SU-DHL-6 (cell line): ENCODE results near the gene SPSB3.

Source experiments
- H2AFZ ChIP-seq: fragments of 200-600 bp; sonication (generic); 2 replicates; pipeline ENCODE4 v1.6.1; 2014; ENCODE audit warnings: low read depth, mild to moderate bottlenecking, moderate library complexity, mixed read lengths, antibody characterized with exemption, low read length; ENCODE audit not compliant: severe bottlenecking
- H3F3A ChIP-seq: fragments of 200-600 bp; shearing (Covaris generic); 2 replicates; pipeline ENCODE4 v1.6.0; 2016; ENCODE audit warnings: antibody characterized with exemption, mild to moderate bottlenecking; ENCODE audit not compliant: insufficient read depth
- H3K27ac ChIP-seq: fragments of 200-600 bp; sonication (generic); 2 replicates; pipeline ENCODE4 v1.5.1; 2016; ENCODE audit warnings: low read depth, mild to moderate bottlenecking, low read length, moderate library complexity, mixed read lengths
- H3K27me3 ChIP-seq: fragments of 200-600 bp; sonication (generic), shearing (Covaris generic); 2 replicates; pipeline ENCODE4 v1.6.0; 2014; ENCODE audit warnings: mild to moderate bottlenecking, low read length
- H3K36me3 ChIP-seq: fragments of 200-600 bp; sonication (generic); 2 replicates; pipeline ENCODE4 v1.6.1; 2014; ENCODE audit warnings: mild to moderate bottlenecking, low read length, mixed read lengths
- H3K4me2 ChIP-seq: fragments of 300-600, 200-600 bp; shearing (Covaris generic), sonication (generic); 2 replicates; pipeline ENCODE4 v1.6.0; 2014; ENCODE audit warnings: low read length, low read depth, mild to moderate bottlenecking; ENCODE audit not compliant: poor library complexity, severe bottlenecking
- H3K4me3 ChIP-seq: fragments of 200-600 bp; sonication (generic); 2 replicates; pipeline ENCODE4 v1.5.1; 2014; ENCODE audit warnings: antibody characterized with exemption, low read length, mild to moderate bottlenecking, mixed read lengths; ENCODE audit not compliant: insufficient read depth, poor library complexity, severe bottlenecking
- H3K79me2 ChIP-seq: fragments of 200-600 bp; sonication (generic); 2 replicates; pipeline ENCODE4 v1.6.1; 2014; ENCODE audit warnings: mild to moderate bottlenecking, low read length, moderate library complexity; ENCODE audit not compliant: insufficient read depth
- H3K9ac ChIP-seq: fragments of 200-600 bp; sonication (generic); 2 replicates; pipeline ENCODE4 v1.7.0; 2014; ENCODE audit warnings: mild to moderate bottlenecking, low read length
- H3K9me2 ChIP-seq: fragments of 200-600 bp; sonication (generic); replicated peaks from 2 replicates; pipeline ENCODE4 v1.6.1; 2014; ENCODE audit warnings: low read length; ENCODE audit not compliant: insufficient read depth
- H3K9me3 ChIP-seq: fragments of 200-600 bp; sonication (generic); 2 replicates; pipeline ENCODE4 v1.6.1; 2014; ENCODE audit warnings: low read length, mixed read lengths; ENCODE audit not compliant: insufficient read depth
- H4K20me1 ChIP-seq: fragments of 200-600 bp; sonication (generic); 2 replicates; pipeline ENCODE4 v1.6.1; 2014; ENCODE audit warnings: low read depth, mild to moderate bottlenecking, antibody characterized with exemption, low read length, moderate library complexity, mixed read lengths
- EZH2phosphoT487 ChIP-seq: fragments of 200-600 bp; sonication (generic), shearing (Covaris generic); conservative IDR thresholded peaks from 2 replicates; pipeline ENCODE4 v1.6.1; 2018; ENCODE audit warnings: mild to moderate bottlenecking, antibody characterized with exemption, low read length, moderate library complexity, mixed read lengths
- TF ChIP-seq, protein P1 (sequence below): fragments of 200-600 bp; sonication (generic); IDR thresholded peaks from one replicate; pipeline ENCODE4 v1.5.1; 2017; ENCODE audit warnings: antibody characterized with exemption, mild to moderate bottlenecking, low read length, moderate library complexity; ENCODE audit not compliant: insufficient read depth, poor library complexity, severe bottlenecking

Gene SPSB3

DNA sequence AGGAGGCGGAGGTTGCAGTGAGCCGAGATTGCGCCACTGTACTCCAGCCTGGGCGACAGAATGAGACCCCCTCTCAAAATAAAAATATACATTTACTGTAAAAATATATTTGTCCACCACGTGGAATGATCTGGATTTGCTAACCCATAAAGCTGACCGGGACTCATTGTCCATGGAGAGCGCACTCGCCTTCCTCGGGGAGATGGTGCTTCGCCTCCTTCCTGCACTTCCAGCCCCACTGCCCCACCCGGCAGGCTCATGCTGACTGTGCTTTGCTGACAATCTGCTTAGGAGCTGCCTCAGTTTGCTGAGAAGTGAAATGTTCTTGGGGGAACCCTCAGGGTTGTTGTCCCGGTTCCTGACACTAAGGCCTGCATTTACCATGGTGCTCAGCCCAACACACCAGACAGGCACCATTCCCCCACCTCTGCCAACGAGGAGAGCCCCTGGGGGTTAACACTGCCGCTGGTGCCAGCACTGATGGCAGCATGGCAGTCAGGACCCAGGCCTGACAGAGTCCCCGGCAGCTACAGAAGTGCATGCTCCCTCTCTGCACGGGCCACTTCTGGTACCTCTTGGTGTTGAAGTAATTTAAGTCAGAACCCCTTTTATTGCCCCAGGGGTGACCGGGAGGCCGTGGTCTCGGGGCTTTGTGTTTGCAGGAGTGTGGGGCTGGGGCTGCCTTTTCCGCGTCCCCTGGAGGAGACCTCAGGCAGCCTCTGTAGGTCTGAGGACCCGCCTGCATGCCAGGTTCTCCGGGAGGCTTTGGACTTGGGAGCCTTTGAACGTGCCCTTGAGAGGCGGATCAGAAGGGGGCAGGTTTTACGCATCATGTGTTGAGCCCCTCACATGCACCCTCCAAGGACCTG, 2.8 kb upstream of the SPSB3 start:
- H3K36me3 ChIP-seq, result no peaks in the 10 kb centered on the region
- H3K79me2 ChIP-seq, result peaks cover 32% of the 10 kb centered on the region
- H2AFZ ChIP-seq, result no peak overlapping the region
- no peak overlapping the region for H3K9ac ChIP-seq
- H3K9me2 ChIP-seq, result no peaks in the 10 kb centered on the region
- H3K27ac ChIP-seq, result no peak overlapping the region
- no peaks in the 10 kb centered on the region for H3K27me3 ChIP-seq
- no peak for TF ChIP-seq EZH2phosphoT487
- TF ChIP-seq, protein P1, sequence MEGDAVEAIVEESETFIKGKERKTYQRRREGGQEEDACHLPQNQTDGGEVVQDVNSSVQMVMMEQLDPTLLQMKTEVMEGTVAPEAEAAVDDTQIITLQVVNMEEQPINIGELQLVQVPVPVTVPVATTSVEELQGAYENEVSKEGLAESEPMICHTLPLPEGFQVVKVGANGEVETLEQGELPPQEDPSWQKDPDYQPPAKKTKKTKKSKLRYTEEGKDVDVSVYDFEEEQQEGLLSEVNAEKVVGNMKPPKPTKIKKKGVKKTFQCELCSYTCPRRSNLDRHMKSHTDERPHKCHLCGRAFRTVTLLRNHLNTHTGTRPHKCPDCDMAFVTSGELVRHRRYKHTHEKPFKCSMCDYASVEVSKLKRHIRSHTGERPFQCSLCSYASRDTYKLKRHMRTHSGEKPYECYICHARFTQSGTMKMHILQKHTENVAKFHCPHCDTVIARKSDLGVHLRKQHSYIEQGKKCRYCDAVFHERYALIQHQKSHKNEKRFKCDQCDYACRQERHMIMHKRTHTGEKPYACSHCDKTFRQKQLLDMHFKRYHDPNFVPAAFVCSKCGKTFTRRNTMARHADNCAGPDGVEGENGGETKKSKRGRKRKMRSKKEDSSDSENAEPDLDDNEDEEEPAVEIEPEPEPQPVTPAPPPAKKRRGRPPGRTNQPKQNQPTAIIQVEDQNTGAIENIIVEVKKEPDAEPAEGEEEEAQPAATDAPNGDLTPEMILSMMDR, result no peak
- no peaks in the 10 kb centered on the region for H3K9me3 ChIP-seq
- no peak overlapping the region for H3K4me3 ChIP-seq
- no peaks in the 10 kb centered on the region for H3F3A ChIP-seq
- no peaks in the 10 kb centered on the region for H4K20me1 ChIP-seq
- no peak overlapping the region for H3K4me2 ChIP-seq

DNA sequence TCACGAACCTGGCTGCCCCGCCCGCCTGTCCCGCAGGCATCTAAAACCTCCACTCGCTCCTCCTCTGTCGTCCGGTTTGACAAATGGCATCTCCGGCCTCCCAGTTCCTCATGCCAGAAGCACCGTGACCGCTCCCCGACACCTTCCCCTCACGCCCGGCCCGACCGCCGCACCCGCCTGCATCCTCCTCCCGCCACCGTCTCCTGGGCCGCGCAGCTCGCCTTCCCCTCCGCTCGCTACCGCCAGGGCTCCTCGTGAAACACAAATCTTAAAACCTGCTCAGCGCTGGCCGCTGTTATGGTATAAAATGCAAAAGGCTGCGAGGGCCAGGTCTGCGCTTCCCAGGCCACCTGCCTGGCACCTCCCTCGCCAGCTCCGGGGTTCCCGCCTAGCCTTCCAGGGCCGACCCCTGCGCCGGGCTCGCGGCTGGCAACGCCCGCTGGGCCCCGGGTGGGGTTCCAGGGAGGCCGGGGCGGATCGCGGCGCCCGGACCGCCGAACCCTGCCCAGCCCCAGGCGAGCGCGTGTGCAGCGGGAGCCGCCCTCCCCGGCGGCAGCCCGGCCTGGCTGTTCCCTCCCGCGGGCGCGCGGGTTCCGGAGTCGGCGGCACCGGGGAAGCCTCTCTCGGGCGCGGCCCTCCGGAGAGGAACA, 488 bp downstream of the SPSB3 start:
- Histone ChIP-seq H3K27ac (no peak overlapping the region), H3K79me2 (peaks cover 32% of the 10 kb centered on the region), H4K20me1 (no peaks in the 10 kb centered on the region), H3K4me2 (peak overlapping the region; percentile 63), H3K4me3 (peak overlapping the region; percentile 65), H3K36me3 (no peaks in the 10 kb centered on the region), H3K9me2 (no peaks in the 10 kb centered on the region), H2AFZ (no peak overlapping the region), H3F3A (no peaks in the 10 kb centered on the region), H3K27me3 (no peaks in the 10 kb centered on the region), H3K9ac (peak overlapping the region; percentile 70), H3K9me3 (no peaks in the 10 kb centered on the region)
- TF ChIP-seq, protein P1, result no peak
- TF ChIP-seq EZH2phosphoT487, result no peak

DNA sequence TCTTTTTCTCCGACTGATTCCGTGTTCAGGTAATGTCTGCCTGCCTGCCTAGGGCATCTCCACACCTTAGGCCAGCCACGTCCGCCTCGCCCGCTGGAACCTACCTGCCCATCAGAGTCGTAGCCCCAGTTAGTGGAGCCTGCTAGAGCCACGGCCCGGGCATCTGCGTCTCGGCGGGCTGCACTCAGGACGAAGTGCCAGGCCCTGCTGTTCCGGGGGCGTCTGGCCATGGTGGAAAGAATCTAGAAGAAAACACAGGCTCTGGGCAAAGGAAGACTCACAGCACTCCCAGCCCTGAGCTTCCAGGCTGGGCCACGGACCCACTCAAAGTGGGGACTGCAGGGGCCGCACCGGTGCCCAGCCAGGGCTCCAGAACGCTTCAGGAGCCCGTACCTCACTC, 1.1 kb downstream of the SPSB3 start:
- H4K20me1 ChIP-seq, result no peaks in the 10 kb centered on the region
- H2AFZ ChIP-seq, result no peak overlapping the region
- H3K9me2 ChIP-seq, result no peaks in the 10 kb centered on the region
- H3K27ac ChIP-seq, result no peak overlapping the region
- H3K9me3 ChIP-seq, result no peaks in the 10 kb centered on the region
- TF ChIP-seq EZH2phosphoT487, result no peak
- TF ChIP-seq, protein P1, result no peak
- H3F3A ChIP-seq, result no peaks in the 10 kb centered on the region
- peak overlapping the region; percentile 63 for H3K4me2 ChIP-seq
- peak overlapping the region; percentile 70 for H3K9ac ChIP-seq
- H3K4me3 ChIP-seq, result peak overlapping the region; percentile 65
- peaks cover 26% of the 10 kb centered on the region for H3K79me2 ChIP-seq
- H3K27me3 ChIP-seq, result no peaks in the 10 kb centered on the region
- no peaks in the 10 kb centered on the region for H3K36me3 ChIP-seq
